SJSA1 (cell line): ENCODE data around the gene USP5. TPM values are rescaled to one million over a fixed set of nuclear protein-coding genes. Genes with fewer than 3 reads are reported as not detected.

Experiments used
- DNase-seq, 2 experiments: peaks; one replicate each; pipeline ENCODE4 v3.0.0-alpha.2; 2015 to 2020; ENCODE audit warnings: low spot score in 2 of 2, low read depth in 1 of 2
- H3K27ac ChIP-seq: fragments of 250-450 bp; sonication (Bioruptor Pico); 2 replicates; pipeline ENCODE4 v1.5.1; 2020; ENCODE audit warnings: mild to moderate bottlenecking, moderate library complexity
- H3K27me3 ChIP-seq: fragments of 250-450 bp; sonication (Bioruptor Pico); replicated peaks from 2 replicates; pipeline ENCODE4 v1.5.1; 2020; ENCODE audit warnings: mild to moderate bottlenecking, moderate library complexity
- H3K36me3 ChIP-seq: fragments of 250-450 bp; sonication (Bioruptor Pico); 2 replicates; pipeline ENCODE4 v1.5.1; 2020; ENCODE audit warnings: mild to moderate bottlenecking
- H3K4me1 ChIP-seq: fragments of 250-450 bp; sonication (Bioruptor Pico); replicated peaks from 2 replicates; pipeline ENCODE4 v1.6.1; 2021; ENCODE audit warnings: mild to moderate bottlenecking
- H3K4me3 ChIP-seq: fragments of 250-450 bp; sonication (Bioruptor Pico); 2 replicates; pipeline ENCODE4 v1.5.1; 2020; ENCODE audit warnings: mild to moderate bottlenecking
- H3K9me3 ChIP-seq: fragments of 250-450 bp; sonication (Bioruptor Pico); replicated peaks from 2 replicates; pipeline ENCODE4 v1.5.1; 2020; ENCODE audit warnings: mild to moderate bottlenecking
- total RNA-seq: library from RNA; depleted of rRNA; stranded (reverse); fragments of >200 nt; shearing (Covaris generic); gene quantifications from 2 replicates; pipeline ENCODE4 v1.2.3, GENCODE V29; 2014

USP5 gene
- total RNA-seq, 1 experiment from 2014 or later, result 121 TPM

GRCh38 chr12:6822426-6823135, 29.4 kb upstream of the USP5 start:
- H3K9me3 ChIP-seq, result no peaks in the 10 kb centered on the region
- peaks cover 7% of the 10 kb centered on the region; the same call in 1 of the 2 replicates for H3K4me1 ChIP-seq
- DNase-seq, result no peak
- no peak overlapping the region for H3K4me3 ChIP-seq
- H3K36me3 ChIP-seq, result no peaks in the 10 kb centered on the region
- peaks cover 76% of the 10 kb centered on the region for H3K27me3 ChIP-seq
- H3K27ac ChIP-seq, result no peak overlapping the region

DNA sequence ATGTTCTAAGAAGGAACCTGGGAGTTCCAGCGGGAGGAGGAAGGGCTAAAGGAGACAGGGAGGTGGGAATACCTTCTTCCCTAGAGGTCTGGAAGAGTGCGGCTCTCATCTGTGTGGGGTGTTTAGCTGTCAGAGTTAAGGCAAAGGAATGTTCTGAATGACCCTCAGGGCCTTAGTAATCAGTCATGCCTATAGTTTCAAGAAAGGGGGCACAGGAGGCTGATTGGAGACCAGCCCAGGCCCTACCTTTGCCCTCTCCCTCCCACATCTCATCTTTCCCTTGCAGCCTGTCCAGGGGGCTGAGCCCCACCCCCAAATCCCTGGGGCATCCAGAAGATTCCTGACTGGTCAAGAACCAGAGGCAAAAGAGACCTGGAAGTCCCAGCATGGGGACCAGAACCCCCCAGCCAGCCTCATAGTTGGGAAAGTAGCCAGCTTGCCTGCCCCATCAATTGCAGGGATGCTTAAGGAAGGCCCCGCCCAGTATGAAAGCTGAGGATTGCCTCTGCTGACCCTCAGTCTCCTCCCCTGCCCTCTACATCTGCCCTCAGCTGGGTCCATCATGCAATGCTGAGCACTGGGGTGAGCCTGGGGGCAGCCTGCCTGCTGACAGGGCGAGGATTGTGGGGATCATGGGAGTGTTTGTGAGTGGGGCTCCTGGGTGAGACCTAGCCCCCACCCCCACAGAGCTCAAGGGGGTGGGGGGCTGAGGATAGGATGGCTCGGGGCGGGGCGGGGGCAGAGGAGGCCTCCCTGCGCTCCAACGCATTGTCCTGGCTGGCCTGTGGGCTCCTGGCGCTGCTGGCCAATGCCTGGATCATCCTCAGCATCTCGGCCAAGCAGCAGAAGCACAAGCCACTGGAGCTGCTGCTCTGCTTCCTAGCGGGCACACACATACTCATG, 28.5 kb upstream of the USP5 start:
- no peak for DNase-seq
- H3K27me3 ChIP-seq, result peaks cover 82% of the 10 kb centered on the region
- peaks cover 13% of the 10 kb centered on the region for H3K4me1 ChIP-seq
- H3K9me3 ChIP-seq, result peaks cover under 1% of the 10 kb centered on the region; the same call in 1 of the 2 replicates
- no peak overlapping the region for H3K4me3 ChIP-seq
- no peak overlapping the region for H3K27ac ChIP-seq
- H3K36me3 ChIP-seq, result no peaks in the 10 kb centered on the region

- Histone ChIP-seq H3K27me3 (peaks cover 86% of the 10 kb centered on the region), H3K27ac (no peak overlapping the region), H3K36me3 (0 out of 2 replicates have a peak, but pooled peaks cover 3% of the 10 kb centered on the region), H3K9me3 (peaks cover 5% of the 10 kb centered on the region), H3K4me3 (no peak overlapping the region), H3K4me1 (peaks cover 21% of the 10 kb centered on the region)
- DNase-seq, result no peak
Observed at GRCh38 chr12:6824085-6824775, 27.7 kb upstream of the USP5 start.

DNA sequence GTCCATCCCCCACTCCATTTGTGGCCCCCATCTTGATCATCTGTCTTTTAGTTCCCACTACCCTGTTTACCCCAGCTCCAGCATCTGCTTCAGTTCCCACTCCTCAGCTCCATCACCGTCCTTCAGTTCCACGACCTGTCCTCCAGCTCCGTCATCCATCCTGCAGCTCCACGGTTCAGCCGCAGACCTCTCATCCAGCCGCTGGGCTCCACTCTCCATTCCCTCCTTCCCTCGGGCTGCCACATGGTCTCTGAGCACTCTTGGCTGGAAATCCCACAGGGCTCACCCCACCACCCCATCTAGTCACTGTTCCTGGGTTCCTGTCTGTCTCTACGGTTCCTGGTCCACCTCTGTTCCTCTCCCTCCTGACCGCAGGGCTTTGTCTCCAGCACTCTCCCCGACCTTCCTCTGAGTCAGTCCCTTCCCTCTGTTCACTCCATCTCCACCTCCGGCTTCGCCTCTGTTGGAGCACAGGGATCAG, 27.0 kb upstream of the USP5 start:
- Histone ChIP-seq H3K4me1 (peaks cover 21% of the 10 kb centered on the region), H3K4me3 (no peak overlapping the region), H3K36me3 (0 out of 2 replicates have a peak, but pooled peaks cover 3% of the 10 kb centered on the region), H3K9me3 (peaks cover 5% of the 10 kb centered on the region), H3K27me3 (peaks cover 88% of the 10 kb centered on the region), H3K27ac (no peak overlapping the region)
- no peak for DNase-seq

- peak; percentile 84 to 85 for DNase-seq
- Histone ChIP-seq H3K4me1 (peaks cover 21% of the 10 kb centered on the region), H3K27ac (no peak overlapping the region)
Observed at GRCh38 chr12:6825398-6826124, 26.4 kb upstream of the USP5 start.

DNA sequence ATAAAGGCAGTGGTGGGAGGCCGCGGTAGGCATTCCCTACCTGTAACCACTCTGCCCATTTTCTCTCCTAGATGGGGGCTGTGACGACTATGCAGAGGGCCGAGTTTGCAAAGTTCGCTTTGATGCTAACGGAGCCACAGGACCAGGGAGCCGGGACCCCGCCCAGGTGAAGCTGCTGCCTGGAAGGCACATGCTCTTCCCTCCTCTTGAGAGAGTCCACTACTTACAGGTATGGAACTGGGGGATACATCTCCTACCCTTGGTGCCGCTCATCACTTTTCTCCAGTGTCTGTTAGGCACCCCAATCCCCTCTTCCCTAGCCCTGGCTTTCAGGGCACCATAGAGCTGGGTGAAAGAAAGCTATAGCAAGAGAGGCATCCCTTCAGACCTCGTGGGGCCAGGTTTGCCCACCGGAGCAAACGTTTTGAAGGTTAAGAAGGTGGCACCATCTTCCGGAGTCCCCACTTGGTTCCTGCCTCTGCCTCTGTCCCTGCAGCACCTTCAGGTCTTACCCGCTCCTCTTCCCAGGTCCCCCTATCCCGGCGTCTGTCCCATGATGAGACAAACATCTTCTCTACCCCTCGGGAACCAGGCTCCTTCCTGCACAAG, 25.7 kb upstream of the USP5 start:
- Histone ChIP-seq H3K27me3 (peaks cover 88% of the 10 kb centered on the region), H3K9me3 (peaks cover 5% of the 10 kb centered on the region), H3K4me1 (peaks cover 21% of the 10 kb centered on the region), H3K27ac (no peak overlapping the region), H3K36me3 (0 out of 2 replicates have a peak, but pooled peaks cover 3% of the 10 kb centered on the region), H3K4me3 (no peak overlapping the region)
- DNase-seq, result no peak

More at GRCh38 chr12:6825398-6826124, 26.4 kb upstream of the USP5 start:
- Histone ChIP-seq H3K27me3 (peaks cover 90% of the 10 kb centered on the region), H3K4me3 (no peak overlapping the region), H3K36me3 (0 out of 2 replicates have a peak, but pooled peaks cover 3% of the 10 kb centered on the region), H3K9me3 (peaks cover 5% of the 10 kb centered on the region)

GRCh38 chr12:6826734-6827436, 25.1 kb upstream of the USP5 start:
- 0 out of 2 replicates have a peak, but pooled peaks cover 3% of the 10 kb centered on the region for H3K36me3 ChIP-seq
- peaks cover 21% of the 10 kb centered on the region for H3K4me1 ChIP-seq
- DNase-seq, result no peak
- H3K4me3 ChIP-seq, result no peak overlapping the region
- peaks cover 5% of the 10 kb centered on the region for H3K9me3 ChIP-seq
- H3K27me3 ChIP-seq, result peaks cover 84% of the 10 kb centered on the region
- H3K27ac ChIP-seq, result no peak overlapping the region

- 0 out of 2 replicates have a peak, but pooled peaks cover 3% of the 10 kb centered on the region for H3K36me3 ChIP-seq
- H3K27me3 ChIP-seq, result peaks cover 84% of the 10 kb centered on the region
- peaks cover 21% of the 10 kb centered on the region for H3K4me1 ChIP-seq
- no peak overlapping the region for H3K27ac ChIP-seq
- peak in 1 of 2 experiments; percentile 31 for DNase-seq
- no peak overlapping the region for H3K4me3 ChIP-seq
- H3K9me3 ChIP-seq, result peaks cover 5% of the 10 kb centered on the region
Observed at GRCh38 chr12:6827437-6827911, 24.5 kb upstream of the USP5 start.

- Histone ChIP-seq H3K4me1 (peaks cover 21% of the 10 kb centered on the region), H3K27ac (no peak within 1 kb of the TSS), H3K9me3 (peaks cover 5% of the 10 kb centered on the region), H3K36me3 (0 out of 2 replicates have a peak, but pooled peaks cover 3% of the 10 kb centered on the region), H3K27me3 (peaks cover 78% of the 10 kb centered on the region), H3K4me3 (peak within 1 kb of the TSS; percentile 35)
- DNase-seq, result no peak
Observed at GRCh38 chr12:6827982-6828780, 23.8 kb upstream of the USP5 start, which contains the start of gene P3H3. Gene P3H3 (plus strand): TSS chr12:6828407. CDS start chr12:6828441, 34 bp downstream.

- DNase-seq, result no peak
- Histone ChIP-seq H3K4me3 (peak overlapping the region; percentile 35), H3K9me3 (peaks cover 5% of the 10 kb centered on the region), H3K4me1 (peaks cover 21% of the 10 kb centered on the region), H3K27ac (no peak overlapping the region), H3K36me3 (0 out of 2 replicates have a peak, but pooled peaks cover 3% of the 10 kb centered on the region), H3K27me3 (peaks cover 72% of the 10 kb centered on the region)
Observed at GRCh38 chr12:6828781-6829535, 23.0 kb upstream of the USP5 start.
